GM12891 (cell line): Measurements from ENCODE around the gene PPM1F.
"Not testable (repeated sequence)": the region's sequence is repeated elsewhere in the genome, so short reads cannot be mapped to it uniquely, and the experiment has no call there.

Experiments used
- PAX5 ChIP-seq: IDR thresholded peaks from 2 replicates; pipeline ENCODE4 v1.6.1; 2011; ENCODE audit warnings: low read length, moderate library complexity, mild to moderate bottlenecking; ENCODE audit not compliant: insufficient read depth, severe bottlenecking
- POLR2A ChIP-seq: IDR thresholded peaks from 2 replicates; pipeline ENCODE4 v1.6.1; 2011; ENCODE audit warnings: low read depth, low read length, control low read depth
- POLR2AphosphoS5 ChIP-seq: IDR thresholded peaks from 2 replicates; pipeline ENCODE4 v1.6.1; 2011; ENCODE audit warnings: low read depth, low read length, control low read depth
- POU2F2 ChIP-seq: IDR thresholded peaks from 2 replicates; pipeline ENCODE4 v1.6.1; 2011; ENCODE audit warnings: low read depth, mild to moderate bottlenecking, control low read depth, low read length, moderate library complexity
- SPI1 ChIP-seq: IDR thresholded peaks from 2 replicates; pipeline ENCODE4 v1.6.1; 2011; ENCODE audit warnings: low read depth, low read length, control low read depth
- TAF1 ChIP-seq: IDR thresholded peaks from 2 replicates; pipeline ENCODE4 v1.6.1; 2011; ENCODE audit warnings: low read depth, low read length, control low read depth

DNA sequence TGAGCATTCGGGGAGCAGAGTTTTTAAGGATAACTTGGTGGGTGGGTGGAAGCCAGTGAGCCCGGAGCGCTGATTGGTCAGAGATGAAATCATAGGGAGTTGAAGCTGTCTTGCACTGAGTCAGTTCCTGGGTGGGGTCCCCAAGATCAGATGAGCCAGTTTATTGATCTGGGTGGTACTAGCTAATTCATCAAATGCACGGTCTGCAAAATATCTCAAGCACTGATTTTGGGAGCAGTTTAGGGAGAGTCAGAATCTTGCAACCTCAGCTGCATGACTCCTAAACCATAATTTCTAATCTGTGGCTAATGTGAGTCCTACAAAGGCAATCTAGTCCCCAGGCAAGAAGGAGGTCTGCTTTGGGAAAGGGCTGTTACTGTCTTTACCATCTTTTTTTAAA, 42.3 kb downstream of the PPM1F start:
- TF ChIP-seq POLR2AphosphoS5, POLR2A, SPI1, TAF1, POU2F2, PAX5: not testable (repeated sequence)
